ENCODE results near the gene YBX3. TPM values are rescaled to one million over a fixed set of nuclear protein-coding genes. Genes with fewer than 3 reads are reported as not detected.

The YBX3 gene
- total and polyA plus RNA-seq, 2 donors (not counting 1 experiment from before 2014, with no cell fraction given): 60.8 to 191 TPM

- ChIA-PET CTCF (no interaction called here), POLR2A (no interaction called here)
- H3K4me2 ChIP-seq (replicated peaks; ENCODE audit: low read depth, low read length, poor library complexity, severe bottlenecking): no peak overlapping the region
- no peak overlapping the region for H3K27ac ChIP-seq (ENCODE audit: low read length in 2 of 2)
- H3K27me3 ChIP-seq (replicated peaks in 1 of 4; ENCODE audit: control extremely low read depth in 1 of 4, control insufficient read depth in 3 of 4, insufficient read depth in 4 of 4, low read length in 3 of 4): peaks cover 0 to 5% (median 2%) of the 10 kb centered on the region in 4 experiments
- H3K36me3 ChIP-seq (replicated peaks in 1 of 2; ENCODE audit: control extremely low read depth in 1 of 2, control insufficient read depth in 1 of 2, extremely low read depth in 1 of 2, insufficient read depth in 2 of 2, low read length in 1 of 2): no peaks in the 10 kb centered on the region
- H3K4me3 Mint-ChIP-seq: no peak overlapping the region
- no peak for ATAC-seq (ENCODE audit: low read depth)
- peaks cover 8 to 9% of the 10 kb centered on the region in 2 donors for H3K4me1 ChIP-seq (ENCODE audit: control insufficient read depth in 2 of 2, insufficient read depth in 2 of 2, low read length in 2 of 2)
- peaks cover 20% of the 10 kb centered on the region for H3K79me2 ChIP-seq (ENCODE audit: control insufficient read depth, insufficient read depth, low read length)
- H3K27me3 Mint-ChIP-seq: peaks cover 50% of the 10 kb centered on the region
- no peak overlapping the region for H2AFZ ChIP-seq (ENCODE audit: insufficient read depth, low read depth, low read length, poor library complexity, severe bottlenecking)
- WGBS (ENCODE audit: insufficient coverage): 94% methylated on average over 2 of the region's 3 CpGs
- intact Hi-C loops (cut with micrococcal nuclease): no loop called here
- H3K9ac ChIP-seq (ENCODE audit: low read length): no peak overlapping the region
- no peaks in the 10 kb centered on the region for H4K20me1 ChIP-seq (ENCODE audit: control insufficient read depth, insufficient read depth, low read length, poor library complexity, severe bottlenecking)
- H3K27ac Mint-ChIP-seq: no peak overlapping the region
- no peaks in the 10 kb centered on the region for H3K9me3 Mint-ChIP-seq (ENCODE audit: insufficient read depth)
- DNase-seq: no peak
- H3K4me1 Mint-ChIP-seq: peaks cover 11% of the 10 kb centered on the region
- TF ChIP-seq EZH2 (IDR thresholded peaks at IDR 0.05; ENCODE audit: borderline replicate concordance, insufficient read depth, low read depth, low read length, poor library complexity, severe bottlenecking) (no peak), CTCF (IDR thresholded peaks at IDR 0.05) (no peak)
- no peaks in the 10 kb centered on the region for H3K9me3 ChIP-seq (ENCODE audit: control extremely low read depth in 1 of 3, control insufficient read depth in 2 of 3, insufficient read depth in 1 of 3, low read length in 2 of 3)
- H3K4me3 ChIP-seq (ENCODE audit: control extremely low read depth in 1 of 5, extremely low read depth in 1 of 5, insufficient read depth in 1 of 5, low read depth in 2 of 5, low read length in 4 of 5): no peak overlapping the region
Measured at GRCh38 chr12:10728091-10728490, 5.0 kb upstream of the YBX3 start.

- H3K36me3 ChIP-seq (replicated peaks in 1 of 2; ENCODE audit: control extremely low read depth in 1 of 2, control insufficient read depth in 1 of 2, extremely low read depth in 1 of 2, insufficient read depth in 2 of 2, low read length in 1 of 2): no peaks in the 10 kb centered on the region
- H3K9ac ChIP-seq (ENCODE audit: low read length): no peak overlapping the region
- H3K27me3 Mint-ChIP-seq: peaks cover 49% of the 10 kb centered on the region
- WGBS (ENCODE audit: insufficient coverage): no CpG with 5 or more reads among the region's 1 CpG
- no peaks in the 10 kb centered on the region for H4K20me1 ChIP-seq (ENCODE audit: control insufficient read depth, insufficient read depth, low read length, poor library complexity, severe bottlenecking)
- H3K4me3 Mint-ChIP-seq: no peak overlapping the region
- no peak overlapping the region for H3K4me2 ChIP-seq (replicated peaks; ENCODE audit: low read depth, low read length, poor library complexity, severe bottlenecking)
- H3K27me3 ChIP-seq (replicated peaks in 1 of 4; ENCODE audit: control extremely low read depth in 1 of 4, control insufficient read depth in 3 of 4, insufficient read depth in 4 of 4, low read length in 3 of 4): peaks cover 0 to 3% (median 0%) of the 10 kb centered on the region in 4 experiments
- peaks cover 16% of the 10 kb centered on the region for H3K4me1 Mint-ChIP-seq
- no peaks in the 10 kb centered on the region for H3K9me3 Mint-ChIP-seq (ENCODE audit: insufficient read depth)
- peaks cover 0 to 3% (median 0%) of the 10 kb centered on the region in 3 donors for H3K9me3 ChIP-seq (ENCODE audit: control extremely low read depth in 1 of 3, control insufficient read depth in 2 of 3, insufficient read depth in 1 of 3, low read length in 2 of 3)
- DNase-seq (no peak), ATAC-seq (ENCODE audit: low read depth) (no peak)
- intact Hi-C loops (cut with micrococcal nuclease): no loop called here
- no peak overlapping the region for H2AFZ ChIP-seq (ENCODE audit: insufficient read depth, low read depth, low read length, poor library complexity, severe bottlenecking)
- CTCF ChIA-PET: no interaction called here
- no peak overlapping the region for H3K27ac ChIP-seq (ENCODE audit: low read length in 2 of 2)
- POLR2A ChIA-PET: no interaction called here
- no peak for TF ChIP-seq CTCF (IDR thresholded peaks at IDR 0.05)
- no peak for TF ChIP-seq EZH2 (IDR thresholded peaks at IDR 0.05; ENCODE audit: borderline replicate concordance, insufficient read depth, low read depth, low read length, poor library complexity, severe bottlenecking)
- no peak overlapping the region for H3K27ac Mint-ChIP-seq
- H3K4me1 ChIP-seq (ENCODE audit: control insufficient read depth in 2 of 2, insufficient read depth in 2 of 2, low read length in 2 of 2): peaks cover 8 to 13% of the 10 kb centered on the region in 2 donors
- peaks cover 25% of the 10 kb centered on the region for H3K79me2 ChIP-seq (ENCODE audit: control insufficient read depth, insufficient read depth, low read length)
- no peak overlapping the region for H3K4me3 ChIP-seq (ENCODE audit: control extremely low read depth in 1 of 5, extremely low read depth in 1 of 5, insufficient read depth in 1 of 5, low read depth in 2 of 5, low read length in 4 of 5)
Measured at GRCh38 chr12:10726945-10727344, 3.8 kb upstream of the YBX3 start.
